OCI-LY7 (cell line): ENCODE results near the gene SERAC1. TPM values are rescaled to one million over a fixed set of nuclear protein-coding genes. Genes with fewer than 3 reads are reported as not detected.

Experiments used
- BruUV-seq: library from RNA; stranded (reverse); fragments of 400-500 nt; replicated peaks from 2 replicates; lab custom pipeline; 2021; lab: Mats Ljungman, UMichigan
- CTCF ChIA-PET: fragments of 300-600 bp; sonication (Branson Sonifier 250); formaldehyde crosslinking; loops from one replicate; lab custom pipeline; 2022; ENCODE audit warnings: antibody characterized with exemption; ENCODE audit not compliant: unreplicated experiment; lab: Charles Lee
- POLR2A ChIA-PET: fragments of 300-600 bp; sonication (Branson Sonifier 250); formaldehyde crosslinking; loops from one replicate; lab custom pipeline; 2022; ENCODE audit warnings: antibody characterized with exemption; lab: Charles Lee
- DNase-seq: peaks from one replicate; pipeline ENCODE4 v3.0.0-alpha.2; 2015; ENCODE audit warnings: low spot score
- H2AFZ ChIP-seq: fragments of 200-600 bp; sonication (generic), shearing (Covaris generic); 2 replicates; pipeline ENCODE4 v1.6.1; 2014; ENCODE audit warnings: mild to moderate bottlenecking, antibody characterized with exemption, low read length, moderate library complexity
- H3K27ac ChIP-seq: fragments of 200-600 bp; sonication (generic); 2 replicates; pipeline ENCODE4 v1.5.1; 2014; ENCODE audit warnings: mixed run types, low read depth, mild to moderate bottlenecking, moderate library complexity, low read length, inconsistent platforms; ENCODE audit not compliant: poor library complexity, severe bottlenecking
- H3K36me3 ChIP-seq: fragments of 200-600 bp; sonication (generic); 2 replicates; pipeline ENCODE4 v1.6.1; 2014; ENCODE audit warnings: mild to moderate bottlenecking, antibody characterized with exemption, low read length, moderate library complexity, mixed read lengths; ENCODE audit not compliant: insufficient read depth
- H3K4me1 ChIP-seq: fragments of 200-600 bp; sonication (generic); 2 replicates; pipeline ENCODE4 v1.5.1; 2014; ENCODE audit warnings: mild to moderate bottlenecking, low read length; ENCODE audit not compliant: insufficient read depth, poor library complexity, severe bottlenecking
- H3K4me2 ChIP-seq: fragments of 200-600 bp; sonication (generic); 2 replicates; pipeline ENCODE4 v1.6.1; 2014; ENCODE audit warnings: mild to moderate bottlenecking, low read length
- H3K4me3 ChIP-seq: fragments of 200-600 bp; sonication (generic); 2 replicates; pipeline ENCODE4 v1.5.1; 2014; ENCODE audit warnings: mild to moderate bottlenecking, low read depth, low read length; ENCODE audit not compliant: poor library complexity, severe bottlenecking
- H3K79me2 ChIP-seq: fragments of 200-600 bp; sonication (generic); 2 replicates; pipeline ENCODE4 v1.6.1; 2016; ENCODE audit warnings: low read depth, mild to moderate bottlenecking, low read length, moderate library complexity, mixed read lengths; ENCODE audit not compliant: insufficient read depth
- H3K9me2 ChIP-seq: fragments of 200-600 bp; sonication (generic); 2 replicates; pipeline ENCODE4 v1.6.1; 2016; ENCODE audit warnings: mild to moderate bottlenecking, low read length, mixed read lengths; ENCODE audit not compliant: insufficient read depth
- H3K9me3 ChIP-seq: fragments of 200-600 bp; sonication (generic); 2 replicates; pipeline ENCODE4 v1.6.1; 2014; ENCODE audit warnings: mild to moderate bottlenecking, mixed run types, low read length, mixed read lengths
- H4K20me1 ChIP-seq: fragments of 200-600 bp; sonication (generic); 2 replicates; pipeline ENCODE4 v1.6.1; 2014; ENCODE audit warnings: mild to moderate bottlenecking, antibody characterized with exemption, low read length, moderate library complexity, mixed read lengths; ENCODE audit not compliant: insufficient read depth
- EZH2phosphoT487 ChIP-seq: fragments of 200-600 bp; sonication (generic); IDR thresholded peaks from 2 replicates; pipeline ENCODE4 v1.6.1; 2018; ENCODE audit warnings: low read depth, borderline replicate concordance, mild to moderate bottlenecking, mixed run types, antibody characterized with exemption, low read length, moderate library complexity, mixed read lengths
- intact Hi-C: fragments of 100-400 bp; cut with micrococcal nuclease; formaldehyde crosslinking; loops from one replicate; pipeline ENCODE4 v1.10.0; 2022; ENCODE audit not compliant: unreplicated experiment
- total RNA-seq, 2 experiments: library from RNA; depleted of rRNA in 1 of 2; stranded (reverse); fragments of >200 nt in 1 of 2; shearing (Covaris generic) in 1 of 2; gene quantifications; 2 replicates each; pipeline ENCODE4 v1.2.3, GENCODE V29; 2014 to 2022
- TF ChIP-seq, protein P1 (sequence below): fragments of 200-600 bp; sonication (generic); conservative IDR thresholded peaks from 2 replicates; pipeline ENCODE4 v1.5.1; 2014; ENCODE audit warnings: mild to moderate bottlenecking, antibody characterized with exemption, low read length, moderate library complexity, mixed read lengths

Gene SERAC1
- total RNA-seq, 2 experiments from 2014 or later = 3.0 to 6.9 TPM

DNA sequence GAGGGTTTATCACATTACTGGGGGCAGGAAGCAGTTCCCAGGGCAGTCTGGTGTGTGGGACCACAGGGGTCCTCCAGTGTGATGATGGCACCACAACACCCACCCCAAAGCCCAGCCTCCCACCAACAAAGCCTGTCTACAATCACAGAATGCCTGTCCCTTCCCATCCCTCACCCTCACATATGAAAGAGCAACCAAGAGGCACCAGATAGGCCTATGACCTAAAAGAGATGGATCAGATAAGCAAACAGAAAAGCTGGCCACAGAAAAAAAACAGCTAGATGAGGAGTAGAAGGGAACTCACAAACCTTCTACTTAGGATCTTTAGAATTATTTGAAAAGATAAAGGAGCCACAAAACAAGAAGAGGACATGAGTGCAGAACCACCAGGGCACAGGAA is 54.3 kb downstream of the SERAC1 start:
- Histone ChIP-seq H3K4me1 (no peaks in the 10 kb centered on the region), H4K20me1 (no peaks in the 10 kb centered on the region), H3K27ac (no peak overlapping the region), H3K9me2 (no peaks in the 10 kb centered on the region), H3K9me3 (no peaks in the 10 kb centered on the region), H3K4me3 (no peak overlapping the region), H3K36me3 (peaks cover 10% of the 10 kb centered on the region; the same call in 1 of the 2 replicates), H3K4me2 (no peak overlapping the region), H3K79me2 (no peaks in the 10 kb centered on the region), H2AFZ (no peak overlapping the region)
- CTCF ChIA-PET = no interaction called here
- no peak for DNase-seq
- no TSS peak for BruUV-seq
- POLR2A ChIA-PET = interaction anchor here (0.6 kb wide), 1 partner anchor 9 kb away, joined by 3 read pairs; no protein-coding TSS in a partner anchor
- TF ChIP-seq, protein P1, sequence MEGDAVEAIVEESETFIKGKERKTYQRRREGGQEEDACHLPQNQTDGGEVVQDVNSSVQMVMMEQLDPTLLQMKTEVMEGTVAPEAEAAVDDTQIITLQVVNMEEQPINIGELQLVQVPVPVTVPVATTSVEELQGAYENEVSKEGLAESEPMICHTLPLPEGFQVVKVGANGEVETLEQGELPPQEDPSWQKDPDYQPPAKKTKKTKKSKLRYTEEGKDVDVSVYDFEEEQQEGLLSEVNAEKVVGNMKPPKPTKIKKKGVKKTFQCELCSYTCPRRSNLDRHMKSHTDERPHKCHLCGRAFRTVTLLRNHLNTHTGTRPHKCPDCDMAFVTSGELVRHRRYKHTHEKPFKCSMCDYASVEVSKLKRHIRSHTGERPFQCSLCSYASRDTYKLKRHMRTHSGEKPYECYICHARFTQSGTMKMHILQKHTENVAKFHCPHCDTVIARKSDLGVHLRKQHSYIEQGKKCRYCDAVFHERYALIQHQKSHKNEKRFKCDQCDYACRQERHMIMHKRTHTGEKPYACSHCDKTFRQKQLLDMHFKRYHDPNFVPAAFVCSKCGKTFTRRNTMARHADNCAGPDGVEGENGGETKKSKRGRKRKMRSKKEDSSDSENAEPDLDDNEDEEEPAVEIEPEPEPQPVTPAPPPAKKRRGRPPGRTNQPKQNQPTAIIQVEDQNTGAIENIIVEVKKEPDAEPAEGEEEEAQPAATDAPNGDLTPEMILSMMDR = no peak
- no peak for TF ChIP-seq EZH2phosphoT487
- intact Hi-C loops = no loop called here

DNA sequence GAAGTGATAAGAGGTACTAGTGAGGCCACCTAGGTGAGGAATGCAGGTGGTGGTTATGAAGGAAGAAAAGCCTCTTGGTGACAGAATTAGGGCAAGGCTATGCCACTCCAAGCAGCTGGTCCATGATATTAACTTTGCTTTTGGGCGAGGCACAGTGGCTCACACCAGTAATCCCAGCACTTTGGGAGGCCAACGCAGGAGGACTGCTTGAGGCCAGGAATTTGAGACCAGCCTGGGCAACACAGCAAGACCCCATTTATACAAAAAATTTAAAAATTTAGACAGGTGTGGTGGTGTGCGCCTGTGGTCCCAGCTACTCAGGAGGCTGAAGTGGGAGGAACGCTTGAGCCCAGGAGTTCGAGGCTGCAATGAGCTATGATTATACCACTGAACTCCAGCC is 56.1 kb downstream of the SERAC1 start:
- H3K36me3 ChIP-seq = peaks cover 10% of the 10 kb centered on the region; the same call in 1 of the 2 replicates
- H3K4me2 ChIP-seq = no peak overlapping the region
- H3K79me2 ChIP-seq = no peaks in the 10 kb centered on the region
- no peaks in the 10 kb centered on the region for H4K20me1 ChIP-seq
- TF ChIP-seq EZH2phosphoT487 = no peak
- TF ChIP-seq, protein P1 = no peak
- ChIA-PET POLR2A (interaction anchor here (0.6 kb wide), 2 partner anchors 63 to 391 kb away, joined by 4 to 6 read pairs; no protein-coding TSS in a partner anchor), CTCF (interaction anchor here (0.6 kb wide), 1 partner anchor 123 kb away, joined by 3 read pairs; no protein-coding TSS in a partner anchor)
- intact Hi-C loops = no loop called here
- no peaks in the 10 kb centered on the region for H3K9me2 ChIP-seq
- H2AFZ ChIP-seq = no peak overlapping the region
- DNase-seq = no peak
- BruUV-seq = no TSS peak
- H3K27ac ChIP-seq = no peak overlapping the region
- H3K9me3 ChIP-seq = no peaks in the 10 kb centered on the region
- no peak overlapping the region for H3K4me3 ChIP-seq
- no peaks in the 10 kb centered on the region for H3K4me1 ChIP-seq

DNA sequence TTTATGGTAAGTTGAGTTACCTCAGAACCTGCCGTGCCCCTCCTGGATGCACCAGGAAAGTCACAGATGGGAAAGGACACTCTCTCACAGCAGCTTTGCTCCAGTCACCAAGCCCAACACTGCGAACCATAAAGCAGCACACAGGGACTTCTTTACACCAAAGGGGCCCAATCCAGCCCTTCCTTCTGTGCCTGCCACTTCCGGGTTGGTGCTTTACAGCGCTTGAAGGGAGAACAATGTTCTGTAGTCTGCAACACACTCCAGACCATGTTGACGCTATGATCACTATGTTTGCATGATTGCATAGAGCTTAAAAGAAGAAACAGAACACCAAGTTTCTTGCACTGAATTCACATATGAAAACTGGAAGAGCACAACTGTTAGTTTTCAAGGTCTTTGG is 57.1 kb downstream of the SERAC1 start:
- no peaks in the 10 kb centered on the region for H3K9me2 ChIP-seq
- no peaks in the 10 kb centered on the region for H4K20me1 ChIP-seq
- DNase-seq = no peak
- H3K27ac ChIP-seq = no peak overlapping the region
- H3K4me2 ChIP-seq = no peak overlapping the region
- H3K4me3 ChIP-seq = no peak overlapping the region
- H3K36me3 ChIP-seq = peaks cover 10% of the 10 kb centered on the region; the same call in 1 of the 2 replicates
- ChIA-PET POLR2A (interaction anchor here (0.6 to 0.7 kb wide), 2 partner anchors 38 to 377 kb away, joined by 3 to 8 read pairs; no protein-coding TSS in a partner anchor), CTCF (no interaction called here)
- H3K79me2 ChIP-seq = no peaks in the 10 kb centered on the region
- no peaks in the 10 kb centered on the region for H3K9me3 ChIP-seq
- no peaks in the 10 kb centered on the region for H3K4me1 ChIP-seq
- no peak overlapping the region for H2AFZ ChIP-seq
- TF ChIP-seq EZH2phosphoT487 = no peak
- TF ChIP-seq, protein P1 = no peak
- intact Hi-C loops = no loop called here
- no TSS peak for BruUV-seq
